ENCODE data around the gene GASK1A.

- TF ChIP-seq CTCF (IDR thresholded peaks at IDR 0.05) (no peak), POLR2A (IDR thresholded peaks at IDR 0.05) (no peak)
Measured at GRCh38 chr3:43030162-43030935, 51.2 kb downstream of the GASK1A start.
